Measurements from ENCODE around the gene FLNB. TPM values are rescaled to one million over a fixed set of nuclear protein-coding genes. Genes with fewer than 3 reads are reported as not detected.

FLNB gene
- total and polyA plus RNA-seq, 2 donors, result 90.5 to 111 TPM

- no peak for DNase-seq (ENCODE audit: low read depth in 6 of 9, low spot score in 9 of 9)
- Histone ChIP-seq H3K9me3 (ENCODE audit: control insufficient read depth in 2 of 2, insufficient read depth in 1 of 2, low read length in 1 of 2) (peaks cover 0 to 3% of the 10 kb centered on the region in 2 donors), H3K36me3 (ENCODE audit: control insufficient read depth in 2 of 2, insufficient read depth in 2 of 2, low read length in 1 of 2) (peaks cover 88% of the 10 kb centered on the region in 2 donors), H3K4me3 (ENCODE audit: low read length in 2 of 2) (no peak overlapping the region), H3K27ac (ENCODE audit: low read depth in 1 of 2, low read length in 1 of 2) (no peak overlapping the region), H3K4me1 (ENCODE audit: control insufficient read depth in 2 of 2, insufficient read depth in 2 of 2, low read length in 2 of 2) (peaks cover 5 to 24% of the 10 kb centered on the region in 2 donors), H3K27me3 (ENCODE audit: control insufficient read depth in 2 of 2, insufficient read depth in 1 of 2, low read length in 1 of 2) (no peaks in the 10 kb centered on the region)
- WGBS, result 98% methylated on average over 11 of the region's 11 CpGs
Measured at GRCh38 chr3:58121183-58121582, 113.0 kb downstream of the FLNB start.

- no peak for DNase-seq (ENCODE audit: low read depth in 6 of 9, low spot score in 9 of 9)
- H3K27me3 ChIP-seq (ENCODE audit: control insufficient read depth in 2 of 2, insufficient read depth in 1 of 2, low read length in 1 of 2), result no peaks in the 10 kb centered on the region
- H3K4me1 ChIP-seq (ENCODE audit: control insufficient read depth in 2 of 2, insufficient read depth in 2 of 2, low read length in 2 of 2), result peaks cover 0 to 7% of the 10 kb centered on the region in 2 donors
- H3K4me3 ChIP-seq (ENCODE audit: low read length in 2 of 2), result no peak overlapping the region
- WGBS, result 98% methylated on average over 41 of the region's 41 CpGs
- no peak overlapping the region for H3K27ac ChIP-seq (ENCODE audit: low read depth in 1 of 2, low read length in 1 of 2)
- H3K9me3 ChIP-seq (ENCODE audit: control insufficient read depth in 2 of 2, insufficient read depth in 1 of 2, low read length in 1 of 2), result peaks cover 0 to 3% of the 10 kb centered on the region in 2 donors
- peaks cover 86 to 91% of the 10 kb centered on the region in 2 donors for H3K36me3 ChIP-seq (ENCODE audit: control insufficient read depth in 2 of 2, insufficient read depth in 2 of 2, low read length in 1 of 2)
Measured at GRCh38 chr3:58122936-58123700, 114.9 kb downstream of the FLNB start.

DNA sequence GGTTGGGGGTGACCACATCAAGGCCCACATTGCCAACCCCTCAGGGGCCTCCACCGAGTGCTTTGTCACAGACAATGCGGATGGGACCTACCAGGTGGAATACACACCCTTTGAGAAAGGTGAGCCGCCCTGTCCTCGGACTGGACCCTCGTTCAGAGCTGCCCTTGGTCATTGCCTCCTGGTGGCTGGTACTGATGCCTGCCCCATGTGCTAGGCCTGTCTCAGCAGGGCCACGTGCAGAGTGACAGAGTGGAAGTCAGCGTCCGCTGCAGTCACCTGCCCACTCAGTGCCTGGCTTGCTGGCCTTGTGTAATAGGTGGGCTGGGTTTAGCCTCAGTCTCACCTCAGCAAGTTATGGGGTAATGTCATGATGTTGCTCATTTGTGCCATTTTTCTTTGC, 116.2 kb downstream of the FLNB start:
- Histone ChIP-seq H3K36me3 (ENCODE audit: control insufficient read depth in 2 of 2, insufficient read depth in 2 of 2, low read length in 1 of 2) (peaks cover 85 to 91% of the 10 kb centered on the region in 2 donors), H3K4me1 (ENCODE audit: control insufficient read depth in 2 of 2, insufficient read depth in 2 of 2, low read length in 2 of 2) (peaks cover 0 to 5% of the 10 kb centered on the region in 2 donors), H3K4me3 (ENCODE audit: low read length in 2 of 2) (no peak overlapping the region), H3K9me3 (ENCODE audit: control insufficient read depth in 2 of 2, insufficient read depth in 1 of 2, low read length in 1 of 2) (peaks cover 0 to 3% of the 10 kb centered on the region in 2 donors), H3K27me3 (ENCODE audit: control insufficient read depth in 2 of 2, insufficient read depth in 1 of 2, low read length in 1 of 2) (no peaks in the 10 kb centered on the region), H3K27ac (ENCODE audit: low read depth in 1 of 2, low read length in 1 of 2) (peak overlapping the region in 1 of 2 donors; percentile 50)
- DNase-seq (ENCODE audit: low read depth in 6 of 9, low spot score in 9 of 9), result no peak
- WGBS, result 96% methylated on average over 8 of the region's 8 CpGs

DNA sequence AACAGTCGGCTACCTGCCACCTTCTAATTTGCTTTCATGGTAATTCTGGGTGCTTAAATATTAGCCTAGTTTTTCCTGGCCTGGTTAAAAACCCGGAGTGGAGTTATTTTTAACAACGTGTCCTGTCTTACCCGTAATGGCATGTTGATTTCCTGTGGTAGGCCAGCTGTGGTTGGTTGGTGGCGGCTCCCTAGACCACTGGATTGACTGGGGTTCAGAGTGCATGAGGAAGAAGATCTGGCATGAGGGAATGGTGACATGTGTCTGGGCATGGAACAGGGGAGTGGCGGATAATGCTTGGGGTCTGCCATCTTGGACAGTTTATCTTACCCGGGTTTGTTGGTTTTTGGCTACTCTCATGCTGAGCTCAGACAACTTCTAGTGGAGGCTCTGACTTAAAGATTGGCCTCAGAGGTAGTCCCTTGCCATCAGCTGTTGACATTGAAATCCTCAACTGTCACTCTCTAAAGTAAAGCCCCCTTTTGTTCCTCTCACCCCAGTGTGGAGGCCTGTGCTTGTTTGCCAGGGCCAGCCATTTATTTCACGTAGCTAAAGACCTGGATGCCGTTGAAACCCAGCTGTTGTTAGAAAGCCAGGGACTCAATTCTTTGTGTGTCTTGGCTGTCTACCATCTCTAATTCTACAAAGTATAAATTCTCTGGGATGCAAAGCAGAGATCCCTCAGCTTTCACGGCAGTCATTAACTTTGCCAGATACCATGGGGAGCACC, 121.0 kb downstream of the FLNB start:
- WGBS, result 73% methylated on average over 10 of the region's 10 CpGs
- peaks cover 84 to 92% of the 10 kb centered on the region in 2 donors for H3K36me3 ChIP-seq (ENCODE audit: control insufficient read depth in 2 of 2, insufficient read depth in 2 of 2, low read length in 1 of 2)
- no peak overlapping the region for H3K27ac ChIP-seq (ENCODE audit: low read depth in 1 of 2, low read length in 1 of 2)
- no peak for DNase-seq (ENCODE audit: low read depth in 6 of 9, low spot score in 9 of 9)
- H3K4me3 ChIP-seq (ENCODE audit: low read length in 2 of 2), result no peak overlapping the region
- H3K27me3 ChIP-seq (ENCODE audit: control insufficient read depth in 2 of 2, insufficient read depth in 1 of 2, low read length in 1 of 2), result no peaks in the 10 kb centered on the region
- H3K9me3 ChIP-seq (ENCODE audit: control insufficient read depth in 2 of 2, insufficient read depth in 1 of 2, low read length in 1 of 2), result no peaks in the 10 kb centered on the region
- H3K4me1 ChIP-seq (ENCODE audit: control insufficient read depth in 2 of 2, insufficient read depth in 2 of 2, low read length in 2 of 2), result no peaks in the 10 kb centered on the region

- Histone ChIP-seq H3K4me3 (ENCODE audit: low read length in 2 of 2) (no peak overlapping the region), H3K36me3 (ENCODE audit: control insufficient read depth in 2 of 2, insufficient read depth in 2 of 2, low read length in 1 of 2) (peaks cover 85 to 92% of the 10 kb centered on the region in 2 donors), H3K27ac (ENCODE audit: low read depth in 1 of 2, low read length in 1 of 2) (no peak overlapping the region), H3K4me1 (ENCODE audit: control insufficient read depth in 2 of 2, insufficient read depth in 2 of 2, low read length in 2 of 2) (no peaks in the 10 kb centered on the region), H3K9me3 (ENCODE audit: control insufficient read depth in 2 of 2, insufficient read depth in 1 of 2, low read length in 1 of 2) (peaks cover 0 to 1% of the 10 kb centered on the region in 2 donors), H3K27me3 (ENCODE audit: control insufficient read depth in 2 of 2, insufficient read depth in 1 of 2, low read length in 1 of 2) (no peaks in the 10 kb centered on the region)
- DNase-seq (ENCODE audit: low read depth in 6 of 9, low spot score in 9 of 9), result no peak
- WGBS, result 98% methylated on average over 11 of the region's 11 CpGs
Measured at GRCh38 chr3:58130591-58130990, 122.4 kb downstream of the FLNB start.

DNA sequence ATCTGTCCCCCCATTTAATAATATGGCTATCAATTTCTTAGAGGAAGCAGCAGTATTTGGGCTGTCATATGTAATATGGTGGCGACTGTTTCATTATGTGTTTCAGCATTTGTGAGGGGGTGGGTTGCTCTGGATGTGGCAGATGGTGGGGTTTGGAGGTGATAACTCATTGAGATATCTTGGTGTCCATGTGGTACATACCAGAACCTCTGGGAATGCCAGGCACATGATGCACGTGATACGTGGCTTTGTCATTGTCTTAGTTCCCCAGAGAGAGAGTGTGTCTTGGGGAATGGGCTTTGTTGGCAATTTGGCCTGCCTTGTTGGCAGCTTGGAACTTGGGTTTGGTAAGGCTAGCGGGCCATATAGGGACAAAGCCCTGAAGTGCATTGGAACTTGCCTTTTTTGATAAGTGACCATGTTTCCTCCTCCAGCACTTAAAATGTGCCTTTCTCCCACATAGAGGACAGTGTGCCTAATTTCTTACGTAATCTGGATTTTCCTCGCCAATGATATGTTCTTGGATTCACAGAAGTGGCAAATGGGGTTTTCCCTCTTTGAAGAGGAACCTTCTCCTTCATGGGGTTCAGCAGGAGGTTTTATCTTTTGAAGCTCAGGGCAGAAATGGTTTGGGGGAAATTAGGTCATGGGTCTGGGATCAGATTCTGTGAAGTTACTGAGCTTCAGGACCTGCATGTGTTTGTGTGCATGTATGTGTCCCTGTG, 123.0 kb downstream of the FLNB start:
- WGBS, result 97% methylated on average over 6 of the region's 6 CpGs
- H3K4me1 ChIP-seq (ENCODE audit: control insufficient read depth in 2 of 2, insufficient read depth in 2 of 2, low read length in 2 of 2), result no peaks in the 10 kb centered on the region
- peaks cover 85 to 92% of the 10 kb centered on the region in 2 donors for H3K36me3 ChIP-seq (ENCODE audit: control insufficient read depth in 2 of 2, insufficient read depth in 2 of 2, low read length in 1 of 2)
- H3K4me3 ChIP-seq (ENCODE audit: low read length in 2 of 2), result no peak overlapping the region
- H3K27ac ChIP-seq (ENCODE audit: low read depth in 1 of 2, low read length in 1 of 2), result no peak overlapping the region
- DNase-seq (ENCODE audit: low read depth in 6 of 9, low spot score in 9 of 9), result no peak
- H3K9me3 ChIP-seq (ENCODE audit: control insufficient read depth in 2 of 2, insufficient read depth in 1 of 2, low read length in 1 of 2), result peaks cover 0 to 1% of the 10 kb centered on the region in 2 donors
- no peaks in the 10 kb centered on the region for H3K27me3 ChIP-seq (ENCODE audit: control insufficient read depth in 2 of 2, insufficient read depth in 1 of 2, low read length in 1 of 2)

- WGBS, result 98% methylated on average over 4 of the region's 4 CpGs
- peaks cover 92% of the 10 kb centered on the region in 2 donors for H3K36me3 ChIP-seq (ENCODE audit: control insufficient read depth in 2 of 2, insufficient read depth in 2 of 2, low read length in 1 of 2)
Measured at GRCh38 chr3:58132850-58133249, 124.6 kb downstream of the FLNB start.

DNA sequence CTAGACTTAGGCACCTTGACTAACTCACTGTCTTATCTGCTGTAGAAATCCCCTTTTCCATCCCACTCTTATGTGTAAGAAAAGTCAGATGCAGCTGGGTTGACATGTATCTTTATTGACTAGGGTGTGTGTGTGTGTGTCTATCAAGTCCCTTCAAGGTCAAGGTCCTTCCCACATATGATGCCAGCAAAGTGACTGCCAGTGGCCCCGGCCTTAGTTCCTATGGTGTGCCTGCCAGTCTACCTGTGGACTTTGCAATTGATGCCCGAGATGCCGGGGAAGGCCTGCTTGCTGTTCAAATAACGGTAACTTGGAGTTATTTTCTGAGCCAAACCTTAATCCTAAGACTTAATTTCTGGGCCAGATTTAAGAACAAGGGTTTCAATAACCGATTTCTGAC, 126.2 kb downstream of the FLNB start:
- WGBS, result 98% methylated on average over 5 of the region's 5 CpGs
- H3K36me3 ChIP-seq (ENCODE audit: control insufficient read depth in 2 of 2, insufficient read depth in 2 of 2, low read length in 1 of 2), result peaks cover 86 to 93% of the 10 kb centered on the region in 2 donors
- no peak for DNase-seq (ENCODE audit: low read depth in 6 of 9, low spot score in 9 of 9)

More at GRCh38 chr3:58132850-58133249, 124.6 kb downstream of the FLNB start:
- H3K27me3 ChIP-seq (ENCODE audit: control insufficient read depth in 2 of 2, insufficient read depth in 1 of 2, low read length in 1 of 2), result no peaks in the 10 kb centered on the region
- no peak for DNase-seq (ENCODE audit: low read depth in 6 of 9, low spot score in 9 of 9)
- no peak overlapping the region for H3K4me3 ChIP-seq (ENCODE audit: low read length in 2 of 2)
- H3K9me3 ChIP-seq (ENCODE audit: control insufficient read depth in 2 of 2, insufficient read depth in 1 of 2, low read length in 1 of 2), result peaks cover 0 to 1% of the 10 kb centered on the region in 2 donors
- no peaks in the 10 kb centered on the region for H3K4me1 ChIP-seq (ENCODE audit: control insufficient read depth in 2 of 2, insufficient read depth in 2 of 2, low read length in 2 of 2)
- H3K27ac ChIP-seq (ENCODE audit: low read depth in 1 of 2, low read length in 1 of 2), result no peak overlapping the region

More for the DNA sequence above, 126.2 kb downstream of the FLNB start:
- Histone ChIP-seq H3K4me3 (ENCODE audit: low read length in 2 of 2) (no peak overlapping the region), H3K27me3 (ENCODE audit: control insufficient read depth in 2 of 2, insufficient read depth in 1 of 2, low read length in 1 of 2) (no peaks in the 10 kb centered on the region), H3K9me3 (ENCODE audit: control insufficient read depth in 2 of 2, insufficient read depth in 1 of 2, low read length in 1 of 2) (peaks cover 0 to 1% of the 10 kb centered on the region in 2 donors), H3K4me1 (ENCODE audit: control insufficient read depth in 2 of 2, insufficient read depth in 2 of 2, low read length in 2 of 2) (no peaks in the 10 kb centered on the region), H3K27ac (ENCODE audit: low read depth in 1 of 2, low read length in 1 of 2) (no peak overlapping the region)
